Osteocyte (in vitro differentiated cells): ENCODE measurements around the gene NRF1. TPM values are rescaled to one million over a fixed set of nuclear protein-coding genes. Genes with fewer than 3 reads are reported as not detected.

Experiments used
- DNase-seq: peaks from one replicate; pipeline ENCODE4 v3.0.0; 2021; ENCODE audit warnings: mixed read lengths; ENCODE audit not compliant: unreplicated experiment; ENCODE audit errors: extremely low spot score
- H3K27ac Mint-ChIP-seq: one replicate; pipeline ENCODE4 v1.8.0; 2021; ENCODE audit warnings: mild to moderate bottlenecking, mixed read lengths; ENCODE audit not compliant: unreplicated experiment
- H3K27me3 Mint-ChIP-seq: one replicate; pipeline ENCODE4 v1.8.0; 2021; ENCODE audit warnings: mixed read lengths; ENCODE audit not compliant: unreplicated experiment
- H3K36me3 Mint-ChIP-seq: one replicate; pipeline ENCODE4 v1.8.0; 2021; ENCODE audit warnings: mixed read lengths; ENCODE audit not compliant: unreplicated experiment
- H3K4me1 Mint-ChIP-seq: one replicate; pipeline ENCODE4 v1.8.0; 2021; ENCODE audit warnings: mixed read lengths; ENCODE audit not compliant: unreplicated experiment
- H3K4me3 Mint-ChIP-seq: one replicate; pipeline ENCODE4 v1.8.0; 2021; ENCODE audit warnings: mild to moderate bottlenecking, moderate library complexity, mixed read lengths; ENCODE audit not compliant: unreplicated experiment
- H3K9me3 Mint-ChIP-seq: one replicate; pipeline ENCODE4 v1.8.0; 2021; ENCODE audit warnings: mixed read lengths; ENCODE audit not compliant: unreplicated experiment
- CTCF ChIP-seq: fragments of 200-600 bp; sonication (generic); IDR thresholded peaks from 2 replicates; pipeline ENCODE4 v1.5.0; 2021; ENCODE audit warnings: antibody characterized with exemption, mild to moderate bottlenecking, moderate library complexity
- total RNA-seq: library from RNA; stranded (reverse); gene quantifications from 2 replicates; pipeline ENCODE4 v1.2.1, GENCODE V29; 2021

Gene NRF1
- total RNA-seq, 1 donor from 2014 or later: 20.7 TPM

- Mint-ChIP-seq H3K4me3 (no peak overlapping the region), H3K27me3 (no peaks in the 10 kb centered on the region), H3K27ac (no peak overlapping the region), H3K4me1 (peaks cover 12% of the 10 kb centered on the region), H3K9me3 (no peaks in the 10 kb centered on the region), H3K36me3 (peaks cover 17% of the 10 kb centered on the region)
- DNase-seq: no peak
- no peak for TF ChIP-seq CTCF
These were observed 4.7 kb upstream of the NRF1 start for GRCh38 chr7:129606803-129607202.

GRCh38 chr7:129607471-129608120 lies 3.9 kb upstream of the NRF1 start:
- Mint-ChIP-seq H3K36me3 (peaks cover 17% of the 10 kb centered on the region), H3K4me3 (no peak overlapping the region), H3K9me3 (no peaks in the 10 kb centered on the region), H3K27me3 (no peaks in the 10 kb centered on the region), H3K27ac (no peak overlapping the region), H3K4me1 (peaks cover 12% of the 10 kb centered on the region)
- TF ChIP-seq CTCF: peak; percentile 41
- no peak for DNase-seq

- peak overlapping the region; percentile 91 for H3K4me3 Mint-ChIP-seq
- no peak for TF ChIP-seq CTCF
- H3K9me3 Mint-ChIP-seq: no peaks in the 10 kb centered on the region
- DNase-seq: no peak
- H3K4me1 Mint-ChIP-seq: peaks cover 26% of the 10 kb centered on the region
- no peak overlapping the region for H3K27ac Mint-ChIP-seq
- peaks cover 17% of the 10 kb centered on the region for H3K36me3 Mint-ChIP-seq
- H3K27me3 Mint-ChIP-seq: no peaks in the 10 kb centered on the region
These were observed 1.9 kb upstream of the NRF1 start for GRCh38 chr7:129609666-129610065.

GRCh38 chr7:129610709-129611245 lies 743 bp upstream of the NRF1 start:
- H3K4me3 Mint-ChIP-seq: peak overlapping the region; percentile 91
- no peak for TF ChIP-seq CTCF
- no peaks in the 10 kb centered on the region for H3K27me3 Mint-ChIP-seq
- H3K27ac Mint-ChIP-seq: peak overlapping the region; percentile 94
- DNase-seq: no peak
- H3K9me3 Mint-ChIP-seq: no peaks in the 10 kb centered on the region
- peaks cover 17% of the 10 kb centered on the region for H3K36me3 Mint-ChIP-seq
- H3K4me1 Mint-ChIP-seq: peaks cover 35% of the 10 kb centered on the region

- Mint-ChIP-seq H3K9me3 (no peaks in the 10 kb centered on the region), H3K27me3 (no peaks in the 10 kb centered on the region), H3K4me3 (peak overlapping the region; percentile 89), H3K4me1 (peaks cover 40% of the 10 kb centered on the region), H3K27ac (peak overlapping the region; percentile 91), H3K36me3 (peaks cover 13% of the 10 kb centered on the region)
- DNase-seq: no peak
- TF ChIP-seq CTCF: peak; percentile 72
These were observed 844 bp downstream of the NRF1 start for GRCh38 chr7:129612112-129613015.
